ENCODE results near the gene DNAJC5G. TPM values are rescaled to one million over a fixed set of nuclear protein-coding genes. Genes with fewer than 3 reads are reported as not detected.

Gene DNAJC5G
- total RNA-seq, 1 experiment from 2014 or later: 0.25 TPM

DNA sequence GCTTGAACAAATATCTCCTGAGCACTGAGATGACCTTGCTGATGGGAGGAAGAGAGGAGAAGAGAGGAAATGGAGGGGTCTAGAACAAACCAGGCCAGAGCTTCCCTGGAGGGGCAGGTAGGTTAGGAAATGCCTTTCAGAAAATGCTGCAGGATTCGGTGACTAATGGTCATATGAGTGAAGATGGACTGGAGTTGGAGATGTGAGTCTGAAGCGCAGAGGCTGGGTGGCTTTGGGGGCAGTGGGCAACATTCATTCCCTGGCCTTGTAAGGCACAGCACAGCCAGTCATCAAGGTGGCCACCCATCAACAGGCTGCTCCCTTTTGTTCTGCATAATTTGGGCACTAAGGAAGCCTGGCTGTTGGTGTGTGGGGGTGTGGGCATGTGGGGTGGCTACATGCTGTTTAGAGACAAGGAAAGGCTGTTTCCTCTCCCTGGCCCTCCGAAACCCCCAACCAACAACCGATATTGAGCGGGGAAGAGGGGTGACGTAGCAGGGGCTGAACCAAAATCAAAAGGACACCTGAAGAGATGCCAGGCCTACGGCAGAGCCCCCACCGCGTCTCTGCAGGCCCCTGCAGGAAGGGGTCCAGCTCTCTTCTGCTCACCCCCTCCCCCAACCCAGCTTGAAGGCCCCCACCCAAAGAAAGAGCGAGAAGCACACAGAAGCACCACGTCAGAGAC, 13.8 kb upstream of the DNAJC5G start:
- CTCF ChIA-PET: interaction anchor here (1.5 to 1.9 kb wide), 2 partner anchors 13 to 19 kb away, joined by 4 to 7 read pairs; no protein-coding TSS in a partner anchor
- peaks cover 6% of the 10 kb centered on the region; the same call in 1 of the 2 replicates for H3K27me3 ChIP-seq (replicated peaks; ENCODE audit: control insufficient read depth, insufficient read depth, low read length)
- Mint-ChIP-seq H3K9me3 (ENCODE audit: unreplicated experiment) (no peaks in the 10 kb centered on the region), H3K4me3 (ENCODE audit: unreplicated experiment) (peak overlapping the region; percentile 74), H3K4me1 (ENCODE audit: low read depth, unreplicated experiment) (peaks cover 13% of the 10 kb centered on the region), H3K36me3 (ENCODE audit: insufficient read depth, unreplicated experiment) (no peaks in the 10 kb centered on the region), H3K27me3 (ENCODE audit: insufficient read depth, unreplicated experiment) (peaks cover 27% of the 10 kb centered on the region), H3K27ac (ENCODE audit: unreplicated experiment) (no peak overlapping the region)
- intact Hi-C loops (cut with micrococcal nuclease; ENCODE audit: unreplicated experiment): loop anchor here (5.0 kb wide), 1 partner anchor 44 kb away; the partner anchor contains the start of gene CAD
- H3K4me1 ChIP-seq: peaks cover 18% of the 10 kb centered on the region
- POLR2A ChIA-PET: no interaction called here
- BruUV-seq (replicated peaks): no TSS peak
- no peak overlapping the region for H3K4me3 ChIP-seq (ENCODE audit: low read depth, low read length)
- H3K36me3 ChIP-seq (ENCODE audit: control insufficient read depth, insufficient read depth, low read length): no peaks in the 10 kb centered on the region
- no peaks in the 10 kb centered on the region for H3K9me3 ChIP-seq
- TF ChIP-seq, protein P1, sequence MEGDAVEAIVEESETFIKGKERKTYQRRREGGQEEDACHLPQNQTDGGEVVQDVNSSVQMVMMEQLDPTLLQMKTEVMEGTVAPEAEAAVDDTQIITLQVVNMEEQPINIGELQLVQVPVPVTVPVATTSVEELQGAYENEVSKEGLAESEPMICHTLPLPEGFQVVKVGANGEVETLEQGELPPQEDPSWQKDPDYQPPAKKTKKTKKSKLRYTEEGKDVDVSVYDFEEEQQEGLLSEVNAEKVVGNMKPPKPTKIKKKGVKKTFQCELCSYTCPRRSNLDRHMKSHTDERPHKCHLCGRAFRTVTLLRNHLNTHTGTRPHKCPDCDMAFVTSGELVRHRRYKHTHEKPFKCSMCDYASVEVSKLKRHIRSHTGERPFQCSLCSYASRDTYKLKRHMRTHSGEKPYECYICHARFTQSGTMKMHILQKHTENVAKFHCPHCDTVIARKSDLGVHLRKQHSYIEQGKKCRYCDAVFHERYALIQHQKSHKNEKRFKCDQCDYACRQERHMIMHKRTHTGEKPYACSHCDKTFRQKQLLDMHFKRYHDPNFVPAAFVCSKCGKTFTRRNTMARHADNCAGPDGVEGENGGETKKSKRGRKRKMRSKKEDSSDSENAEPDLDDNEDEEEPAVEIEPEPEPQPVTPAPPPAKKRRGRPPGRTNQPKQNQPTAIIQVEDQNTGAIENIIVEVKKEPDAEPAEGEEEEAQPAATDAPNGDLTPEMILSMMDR (IDR thresholded peaks at IDR 0.05; ENCODE audit: insufficient read depth in 1 of 2, low read depth in 1 of 2, low read length in 1 of 2, severe bottlenecking in 1 of 2, unreplicated experiment in 1 of 2): no peak
- DNase-seq: no peak

DNA sequence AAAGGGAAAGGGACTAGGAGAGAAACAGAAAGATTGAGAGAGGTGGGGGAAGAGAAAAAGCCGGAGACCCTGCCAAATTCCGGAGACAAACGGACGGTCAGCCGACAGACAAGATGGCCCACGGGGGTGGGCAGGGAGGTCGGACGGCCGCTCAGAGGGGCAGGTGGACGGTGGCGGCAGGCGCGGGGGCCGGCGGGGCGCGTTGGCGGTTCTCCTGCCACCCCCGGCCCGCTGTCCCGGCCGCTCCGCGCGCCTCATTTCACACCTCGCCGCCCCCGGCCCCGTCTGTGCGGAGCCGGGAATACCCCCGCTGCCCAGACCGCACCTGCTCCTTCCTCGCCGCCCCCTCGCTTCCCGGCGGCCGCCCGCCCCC, 13.3 kb upstream of the DNAJC5G start:
- TF ChIP-seq, protein P1 (IDR thresholded peaks at IDR 0.05; ENCODE audit: insufficient read depth in 1 of 2, low read depth in 1 of 2, low read length in 1 of 2, severe bottlenecking in 1 of 2, unreplicated experiment in 1 of 2): no peak
- H3K36me3 Mint-ChIP-seq (ENCODE audit: insufficient read depth, unreplicated experiment): no peaks in the 10 kb centered on the region
- H3K4me1 ChIP-seq: peaks cover 18% of the 10 kb centered on the region
- H3K27ac Mint-ChIP-seq (ENCODE audit: unreplicated experiment): no peak overlapping the region
- H3K27me3 Mint-ChIP-seq (ENCODE audit: insufficient read depth, unreplicated experiment): peaks cover 27% of the 10 kb centered on the region
- H3K4me1 Mint-ChIP-seq (ENCODE audit: low read depth, unreplicated experiment): peaks cover 13% of the 10 kb centered on the region
- CTCF ChIA-PET: interaction anchor here (1.3 to 1.9 kb wide), 3 partner anchors 13 to 168 kb away, joined by 4 to 8 read pairs (median 7); no protein-coding TSS in a partner anchor
- POLR2A ChIA-PET: no interaction called here
- no TSS peak for BruUV-seq (replicated peaks)
- peak overlapping the region; percentile 74 for H3K4me3 Mint-ChIP-seq (ENCODE audit: unreplicated experiment)
- H3K9me3 Mint-ChIP-seq (ENCODE audit: unreplicated experiment): no peaks in the 10 kb centered on the region
- DNase-seq: no peak
- H3K36me3 ChIP-seq (ENCODE audit: control insufficient read depth, insufficient read depth, low read length): no peaks in the 10 kb centered on the region
- H3K9me3 ChIP-seq: no peaks in the 10 kb centered on the region
- intact Hi-C loops (cut with micrococcal nuclease; ENCODE audit: unreplicated experiment): loop anchor here (5.0 kb wide), 1 partner anchor 45 kb away; the partner anchor contains the start of gene CAD
- H3K4me3 ChIP-seq (ENCODE audit: low read depth, low read length): peak overlapping the region; percentile 58
- H3K27me3 ChIP-seq (replicated peaks; ENCODE audit: control insufficient read depth, insufficient read depth, low read length): peaks cover 6% of the 10 kb centered on the region; the same call in 1 of the 2 replicates

DNA sequence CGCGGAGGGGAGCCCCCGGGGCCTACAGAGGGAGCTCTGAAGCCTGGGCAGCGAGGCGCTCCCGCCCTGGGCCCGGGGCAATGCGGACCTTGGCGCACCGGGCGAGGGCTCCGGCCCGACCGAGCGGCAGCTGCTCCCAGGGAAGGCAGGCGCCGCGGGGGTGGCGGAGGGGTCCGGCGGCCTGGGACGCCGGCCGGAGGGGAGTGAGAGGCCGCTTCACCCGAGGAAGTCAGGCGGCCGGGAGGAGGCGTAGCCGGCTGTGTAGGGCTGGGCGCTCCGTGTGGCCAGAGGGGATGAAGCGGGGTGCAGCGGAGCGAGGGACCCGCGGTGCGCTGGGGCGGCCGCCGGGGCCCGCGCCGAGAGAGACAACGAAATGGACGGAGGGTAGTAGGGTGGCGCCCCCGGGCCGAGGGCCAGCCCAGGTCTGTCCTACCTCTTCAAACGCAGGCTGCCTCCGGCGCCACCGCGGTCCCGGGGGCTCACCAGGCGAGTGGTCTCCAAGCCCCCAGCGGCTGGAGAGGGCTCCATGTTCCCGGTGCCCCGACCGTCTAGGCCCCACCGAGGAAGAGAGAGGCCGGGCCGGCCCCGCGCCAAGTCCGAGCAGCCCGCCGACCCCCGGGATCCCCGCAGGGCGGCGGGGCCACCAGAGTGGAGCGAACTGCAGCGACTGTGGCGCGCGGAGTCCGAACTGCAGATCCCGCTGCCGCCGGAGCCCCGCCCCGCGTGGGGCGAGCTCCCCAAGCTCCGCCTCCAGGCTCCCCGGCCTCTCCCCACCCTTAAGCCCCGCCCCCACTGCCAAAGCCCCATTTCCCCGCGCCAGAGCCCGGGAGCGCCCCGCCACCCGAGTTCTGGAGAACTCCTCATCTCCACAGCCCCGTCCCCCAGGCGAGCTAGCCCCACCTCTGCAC, 12.6 kb upstream of the DNAJC5G start, which contains the start of gene SLC30A3:
Gene SLC30A3, minus strand, starts transcription at position 669 of the 908 bp plus-strand sequence. Its CDS starts 141 bp downstream, at position 528.
- CTCF ChIA-PET: interaction anchor here (0.8 to 1.9 kb wide), 7 partner anchors 14 to 169 kb away, joined by 3 to 8 read pairs (median 5); no protein-coding TSS in a partner anchor

More for the DNA sequence above, 12.6 kb upstream of the DNAJC5G start, which contains the start of gene SLC30A3:
- no peaks in the 10 kb centered on the region for H3K36me3 Mint-ChIP-seq (ENCODE audit: insufficient read depth, unreplicated experiment)
- H3K27ac Mint-ChIP-seq (ENCODE audit: unreplicated experiment): no peak within 1 kb of the TSS
- no peaks in the 10 kb centered on the region for H3K9me3 Mint-ChIP-seq (ENCODE audit: unreplicated experiment)
- H3K9me3 ChIP-seq: no peaks in the 10 kb centered on the region
- H3K27me3 Mint-ChIP-seq (ENCODE audit: insufficient read depth, unreplicated experiment): peaks cover 27% of the 10 kb centered on the region
- peak within 1 kb of the TSS; percentile 74 for H3K4me3 Mint-ChIP-seq (ENCODE audit: unreplicated experiment)
- peak within 1 kb of the TSS; percentile 58 for H3K4me3 ChIP-seq (ENCODE audit: low read depth, low read length)
- H3K27me3 ChIP-seq (replicated peaks; ENCODE audit: control insufficient read depth, insufficient read depth, low read length): peaks cover 6% of the 10 kb centered on the region; the same call in 1 of the 2 replicates
- peaks cover 18% of the 10 kb centered on the region for H3K4me1 ChIP-seq
- DNase-seq: peak; percentile 60 to 66
- intact Hi-C loops (cut with micrococcal nuclease; ENCODE audit: unreplicated experiment): loop anchor here (5.0 kb wide), 1 partner anchor 45 kb away; the partner anchor contains the start of gene CAD
- H3K36me3 ChIP-seq (ENCODE audit: control insufficient read depth, insufficient read depth, low read length): no peaks in the 10 kb centered on the region
- BruUV-seq (replicated peaks): no TSS peak
- TF ChIP-seq, protein P1 (IDR thresholded peaks at IDR 0.05; ENCODE audit: insufficient read depth in 1 of 2, low read depth in 1 of 2, low read length in 1 of 2, severe bottlenecking in 1 of 2, unreplicated experiment in 1 of 2): peak in 1 of 2 experiments; percentile 12
- peaks cover 13% of the 10 kb centered on the region for H3K4me1 Mint-ChIP-seq (ENCODE audit: low read depth, unreplicated experiment)
- POLR2A ChIA-PET: interaction anchor here (0.5 to 1.0 kb wide), 3 partner anchors 14 to 628 kb away, joined by 3 to 4 read pairs (median 3); partner anchors contain the start of genes BABAM2 and RBKS
